Renal cortex interstitium (tissue), 11 donors: ENCODE data around the gene ERMAP. TPM values are rescaled to one million over a fixed set of nuclear protein-coding genes. Genes with fewer than 3 reads are reported as not detected.
"Not testable (repeated sequence)": the region's sequence is repeated elsewhere in the genome, so short reads cannot be mapped to it uniquely, and the experiment has no call there.

Experiments used
- DNase-seq, 11 donors: peaks; one replicate each; pipeline ENCODE4 v3.0.0-alpha.2; 2013; ENCODE audit warnings: low read depth in 9 of 11, low spot score in 4 of 11; ENCODE audit errors: extremely low read depth in 1 of 11
- polyA plus RNA-seq, 3 donors: library from polyadenylated mRNA; unstranded; fragments of 120-200 nt; gene quantifications; one replicate each; pipeline ENCODE4 v1.2.1, GENCODE V29; 2013; ENCODE audit not compliant: insufficient read length in 3 of 3

ERMAP gene
- polyA plus RNA-seq, 3 donors: 19.2 to 22.0 (median 19.2) TPM

DNA sequence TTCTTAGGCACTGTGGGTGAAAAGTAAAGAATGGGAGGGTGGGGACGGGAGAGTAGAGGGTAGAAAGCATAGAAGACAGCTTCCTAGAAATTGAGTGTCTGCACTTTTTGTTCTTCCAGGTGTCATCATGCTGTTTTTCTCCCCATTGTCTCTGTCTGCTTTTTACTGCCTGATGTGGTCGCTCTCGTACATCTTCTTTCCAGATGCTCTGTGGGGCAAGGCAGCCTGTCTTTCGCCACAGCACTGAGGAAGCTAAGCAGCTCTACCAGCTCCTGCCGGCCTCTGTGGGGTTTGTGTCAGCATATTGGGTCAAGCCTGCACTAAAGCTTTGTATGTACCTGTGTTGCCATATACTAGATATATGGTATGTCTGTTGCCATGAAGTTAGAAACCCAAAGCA, 18.9 kb upstream of the ERMAP start:
- no peak for DNase-seq

DNA sequence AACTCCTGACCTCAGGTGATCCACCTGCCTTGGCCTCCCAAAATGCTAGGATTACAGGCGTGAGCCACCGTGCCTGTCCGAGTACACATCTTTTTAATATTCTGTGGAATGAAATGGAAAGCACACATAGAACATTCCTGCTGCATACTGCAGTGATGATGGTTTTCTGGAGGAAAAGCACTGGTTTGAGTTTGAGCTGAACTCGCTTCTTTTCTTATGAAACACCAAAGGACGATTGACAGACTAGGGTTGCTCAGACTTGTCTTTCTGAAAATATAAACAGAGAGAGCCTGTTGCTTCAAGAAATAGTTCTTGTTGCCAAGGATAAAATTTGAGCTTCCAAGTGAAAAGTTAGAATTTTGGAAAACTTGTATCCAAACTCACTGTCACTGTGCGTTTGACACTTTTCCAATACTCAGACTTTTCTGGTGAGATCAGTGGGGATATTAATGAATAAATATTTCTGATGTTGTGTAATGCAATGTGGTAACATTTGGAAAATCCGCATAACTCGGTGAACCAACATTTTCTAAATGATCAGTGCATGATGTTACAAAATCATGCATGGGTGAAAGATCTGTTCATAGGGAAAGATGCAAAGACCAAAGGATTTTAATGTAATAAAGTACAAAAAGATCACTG, 15.0 kb upstream of the ERMAP start:
- DNase-seq: no peak

DNA sequence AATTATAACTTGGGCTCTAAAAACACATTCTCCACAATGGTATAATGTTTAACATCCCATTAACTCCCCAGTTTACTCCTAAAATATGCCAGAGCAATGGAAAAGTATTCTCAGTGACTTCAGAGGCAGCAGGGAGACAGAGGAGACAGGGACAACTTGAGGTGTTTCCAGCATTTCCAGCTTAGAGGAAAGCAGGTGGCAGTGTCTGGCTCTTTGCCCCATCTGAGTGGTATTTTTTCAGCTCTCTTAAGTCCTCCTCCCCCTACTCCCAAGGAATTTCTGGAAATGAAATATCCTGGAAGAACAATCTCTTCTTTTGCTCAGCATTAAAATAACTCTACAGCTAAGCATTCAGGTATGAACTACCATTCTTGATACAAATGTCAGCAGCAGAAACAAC, 10.8 kb upstream of the ERMAP start:
- DNase-seq: no peak

DNA sequence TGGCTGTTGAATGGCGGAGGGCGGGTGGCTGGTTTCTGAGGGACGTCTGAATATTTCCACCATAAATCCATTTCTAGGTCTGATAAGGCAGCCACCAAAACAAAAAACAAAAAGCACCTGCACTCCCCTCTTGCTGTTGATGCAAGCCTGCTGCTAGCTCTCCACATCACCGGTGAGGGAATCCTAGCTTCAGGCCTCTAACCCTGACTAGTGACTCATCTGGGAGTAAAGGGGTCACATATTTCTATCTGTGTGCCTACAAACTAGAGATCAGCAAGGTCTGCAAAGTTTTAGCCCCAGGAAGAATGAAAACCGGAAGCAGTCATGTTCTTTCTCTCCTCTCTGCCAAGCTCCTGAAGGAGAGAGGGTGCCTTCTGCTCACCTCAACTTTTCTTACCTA, 10.3 kb upstream of the ERMAP start:
- no peak for DNase-seq

DNA sequence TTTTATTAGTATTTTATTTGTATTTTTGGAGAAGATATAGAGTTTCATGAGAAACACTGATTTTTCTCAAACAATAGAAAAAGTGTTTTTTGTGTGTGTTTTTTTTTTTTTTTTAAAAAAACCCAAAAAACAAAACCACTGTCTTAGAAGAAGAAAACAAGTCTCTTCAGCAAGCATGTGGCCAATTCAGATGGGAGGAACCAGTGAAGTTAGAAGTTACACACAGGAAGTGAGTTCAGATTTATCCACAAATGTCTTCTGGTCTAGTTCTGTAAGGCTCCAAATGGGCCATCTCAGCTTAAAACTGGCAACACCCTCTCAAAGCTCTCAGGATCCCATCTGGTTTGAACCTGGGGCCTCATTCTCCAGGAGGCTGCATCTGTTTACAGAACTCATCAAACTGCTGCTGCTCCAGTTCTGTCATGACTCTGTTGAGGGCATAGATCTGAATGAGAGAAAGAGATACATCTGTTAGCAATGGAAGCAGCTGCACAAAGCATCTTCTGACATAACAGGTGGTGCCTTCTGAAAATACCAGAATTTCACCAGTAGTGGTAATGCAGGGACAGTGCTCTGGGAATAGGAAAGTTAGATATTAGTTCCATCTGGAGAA, 9.8 kb upstream of the ERMAP start:
- no peak for DNase-seq

DNA sequence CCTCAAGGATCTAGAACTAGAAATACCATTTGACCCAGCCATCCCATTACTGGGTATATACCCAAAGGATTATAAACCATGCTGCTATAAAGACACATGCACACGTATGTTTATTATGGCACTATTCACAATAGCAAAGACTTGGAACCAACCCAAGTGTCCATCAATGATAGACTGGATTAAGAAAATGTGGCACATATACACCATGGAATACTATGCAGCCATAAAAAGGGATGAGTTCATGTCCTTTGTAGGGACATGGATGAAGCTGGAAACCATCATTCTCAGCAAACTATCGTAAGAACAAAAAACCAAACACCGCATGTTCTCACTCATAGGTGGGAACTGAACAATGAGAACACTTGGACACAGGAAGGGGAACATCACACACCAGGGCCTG, 2.1 kb upstream of the ERMAP start:
- not testable (repeated sequence) for DNase-seq

DNA sequence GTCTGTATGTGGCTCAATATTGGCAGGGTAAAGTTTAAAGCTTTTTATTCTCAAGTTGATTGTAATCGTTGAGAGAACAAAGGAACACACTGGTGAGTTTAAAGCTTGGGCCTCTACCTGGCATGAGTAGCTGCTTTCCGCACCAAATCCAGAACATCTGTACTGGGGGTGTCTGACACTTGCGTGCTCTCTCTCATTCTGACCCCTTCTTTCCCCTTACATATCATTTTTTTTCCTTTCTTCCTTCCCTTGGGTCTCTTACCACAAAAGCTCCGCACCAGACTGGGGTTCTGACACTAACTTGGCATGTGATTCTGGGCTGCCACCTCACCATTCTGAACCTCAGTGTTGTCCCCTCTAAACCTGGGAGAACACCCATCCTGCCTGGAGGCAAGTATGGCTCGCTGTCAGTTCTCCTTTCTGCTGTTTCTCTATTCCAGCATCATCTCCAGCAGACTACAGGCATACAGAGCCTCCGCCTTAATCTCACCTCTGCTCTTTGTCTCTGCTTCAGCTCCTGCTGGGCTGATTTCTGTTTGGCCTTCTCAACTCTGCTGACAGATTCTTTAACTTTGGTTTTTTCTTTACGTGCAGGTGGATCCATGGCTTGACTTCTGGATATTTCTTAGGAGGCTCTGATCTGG, 859 bp upstream of the ERMAP start:
- DNase-seq: peak in 3 of 11 donors; percentile 7 to 12 (median 7)

DNA sequence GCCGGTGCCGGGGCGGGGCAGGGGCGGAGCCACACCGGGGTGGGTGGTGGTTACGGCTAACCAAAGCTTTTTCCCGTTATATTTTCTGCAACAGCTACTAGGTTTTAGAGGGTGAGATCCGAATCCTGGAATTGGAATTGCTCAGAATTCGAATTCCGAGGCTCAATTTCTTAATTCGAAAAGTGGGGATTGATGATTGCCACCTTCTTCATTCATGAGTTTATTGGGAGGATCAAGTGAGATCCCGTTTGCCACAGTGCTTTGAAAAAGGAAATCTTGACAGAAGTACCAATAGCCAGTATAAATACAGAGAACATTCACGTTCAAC, 482 bp downstream of the ERMAP start:
- no peak for DNase-seq

DNA sequence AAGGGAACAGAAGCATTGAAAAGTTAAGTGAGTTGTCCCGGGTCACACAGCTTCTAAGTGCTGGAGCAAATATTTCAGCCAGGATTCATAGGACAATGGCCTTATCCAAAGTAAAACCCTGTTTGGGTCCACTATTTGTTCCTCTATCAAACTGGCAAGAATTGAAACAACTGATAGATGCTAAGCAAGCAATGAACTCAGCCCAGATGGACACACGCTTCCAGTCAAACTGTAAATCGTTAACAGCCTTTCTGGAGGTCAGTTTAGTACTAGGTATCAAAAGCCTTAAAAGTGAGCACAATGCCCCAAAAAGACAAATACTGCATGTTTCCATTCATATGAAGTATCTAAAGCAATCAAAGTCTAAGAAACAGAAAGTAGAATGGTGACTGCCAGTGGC, 1.1 kb downstream of the ERMAP start:
- no peak for DNase-seq

DNA sequence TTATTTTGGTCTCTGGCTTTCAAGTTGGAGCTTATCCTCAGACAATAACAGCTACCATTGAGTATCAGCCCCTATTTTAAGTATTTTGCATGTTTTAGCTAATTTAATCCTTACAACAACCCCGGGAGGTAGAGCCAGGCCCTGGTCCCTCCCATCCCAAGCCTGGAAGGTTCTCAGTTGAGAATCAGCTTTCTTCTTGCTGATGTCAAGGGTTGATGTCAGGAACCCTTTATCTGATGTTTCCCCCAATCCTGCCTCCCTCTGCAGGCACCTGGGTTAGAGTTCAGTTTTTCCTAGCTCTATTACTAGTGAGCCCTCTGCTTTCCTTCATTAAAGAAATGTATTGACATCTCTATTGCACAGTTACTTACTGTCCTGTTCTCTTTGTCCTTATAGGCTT, 3.9 kb downstream of the ERMAP start:
- DNase-seq: no peak

DNA sequence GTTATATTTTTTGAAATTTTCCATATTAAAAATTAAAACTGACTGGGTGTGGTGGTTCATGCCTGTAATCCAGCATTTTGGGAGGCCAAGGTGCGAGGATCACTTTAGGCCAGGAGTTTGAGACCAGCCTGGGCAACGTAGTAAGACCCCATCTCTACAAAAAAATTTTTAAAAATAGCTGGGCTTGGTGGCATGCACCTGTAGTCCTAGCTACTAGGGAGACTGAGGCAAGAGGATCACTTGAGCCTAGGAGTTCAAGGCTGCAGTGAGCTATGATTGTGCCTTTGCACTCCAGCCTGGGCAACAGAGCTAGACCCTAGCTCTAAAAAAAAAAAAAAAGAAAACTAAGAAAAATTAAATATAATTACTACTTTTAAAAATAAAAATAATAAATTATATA, 4.8 kb downstream of the ERMAP start:
- no peak for DNase-seq

DNA sequence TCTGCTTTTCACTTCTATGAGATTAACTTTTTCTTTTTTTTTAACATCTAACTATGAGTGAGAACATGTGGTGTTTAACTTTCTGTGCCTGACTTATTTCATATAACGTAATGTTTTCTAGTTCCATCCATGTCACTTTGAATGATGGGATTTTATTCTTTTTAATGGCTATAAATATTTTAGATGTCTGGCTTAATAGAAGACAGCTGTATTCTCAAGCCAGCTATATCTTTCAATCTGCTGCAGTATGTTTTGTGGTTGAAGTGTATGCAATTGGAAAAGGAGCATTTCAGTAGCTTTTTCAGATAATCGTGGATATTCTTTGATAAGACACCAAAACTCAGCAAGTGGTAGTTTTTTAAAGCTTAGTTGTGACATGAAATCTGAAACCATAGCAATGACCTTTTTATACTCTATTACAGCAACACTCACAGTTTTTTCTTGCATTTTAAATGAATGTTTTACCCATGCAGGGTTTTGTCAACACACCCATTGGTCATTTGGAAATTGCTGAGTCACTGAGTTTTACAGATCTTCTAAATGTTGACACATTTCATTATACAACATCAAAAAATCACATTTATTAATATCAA, 6.0 kb downstream of the ERMAP start:
- peak in 3 of 11 donors; percentile 14 to 42 (median 27) for DNase-seq

DNA sequence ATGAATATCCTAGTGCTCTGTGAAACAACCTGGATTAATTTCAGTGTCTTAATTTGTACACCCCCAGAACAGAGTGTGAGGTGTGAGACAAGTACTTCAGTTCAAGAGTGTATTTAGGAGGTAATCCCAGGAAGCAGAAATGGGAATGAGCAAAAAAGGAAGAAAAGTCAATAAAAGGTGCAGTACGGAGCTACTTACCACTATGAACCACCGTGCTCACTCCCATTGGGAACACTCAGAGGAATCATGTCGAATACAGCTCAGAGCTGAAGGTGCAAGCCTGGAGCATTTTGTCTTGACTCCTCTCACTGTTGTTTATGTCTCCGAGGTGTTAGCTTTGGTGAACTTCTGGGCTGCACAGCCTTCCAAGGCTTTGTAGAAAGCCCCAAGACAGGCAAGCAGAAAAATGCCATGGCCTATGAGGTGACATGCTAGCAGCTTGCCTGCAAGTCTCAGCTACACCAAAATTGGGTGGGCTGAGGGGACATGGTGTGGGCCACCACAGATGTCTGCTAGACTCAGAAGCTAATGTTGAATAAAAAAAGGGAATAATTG, 7.6 kb downstream of the ERMAP start:
- DNase-seq: no peak

DNA sequence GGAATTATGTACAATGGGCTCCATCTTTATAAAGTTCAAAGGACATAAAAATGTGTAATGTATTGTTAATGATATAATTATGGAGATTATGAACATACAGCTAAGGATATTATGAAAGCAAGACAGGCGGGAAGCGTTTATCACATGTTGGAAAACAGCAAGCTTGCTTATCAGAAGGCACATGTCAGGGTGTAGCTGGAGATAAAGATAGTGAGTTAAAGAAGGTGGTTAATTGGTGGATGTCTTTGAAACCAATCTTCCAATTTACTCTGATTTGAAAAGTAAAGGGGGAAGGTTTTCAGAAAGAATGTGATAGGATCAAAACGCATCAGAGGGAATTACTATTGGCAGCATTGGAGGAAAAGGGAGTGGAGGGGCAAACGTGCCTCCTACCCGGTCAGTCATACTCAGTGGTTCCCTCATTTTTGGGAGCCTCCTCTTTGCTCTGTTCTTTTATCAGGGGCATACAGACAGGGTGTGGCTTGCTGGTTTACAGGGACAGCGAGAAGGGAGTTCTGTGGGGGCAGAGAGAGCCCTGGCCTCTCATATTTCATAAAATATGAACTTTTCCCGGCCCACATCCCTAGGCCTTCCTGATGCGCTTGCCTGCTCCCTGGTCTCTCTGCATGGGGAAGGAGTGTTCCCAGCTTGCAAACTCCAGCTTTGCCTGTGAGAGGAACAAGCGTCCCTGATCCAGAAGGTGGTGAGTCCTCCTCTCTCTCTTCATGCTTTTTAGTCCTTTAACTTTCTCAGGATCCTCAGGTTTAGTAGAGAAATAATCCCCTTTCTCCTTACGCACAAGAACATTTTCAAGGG, 8.3 kb downstream of the ERMAP start:
- DNase-seq: no peak

DNA sequence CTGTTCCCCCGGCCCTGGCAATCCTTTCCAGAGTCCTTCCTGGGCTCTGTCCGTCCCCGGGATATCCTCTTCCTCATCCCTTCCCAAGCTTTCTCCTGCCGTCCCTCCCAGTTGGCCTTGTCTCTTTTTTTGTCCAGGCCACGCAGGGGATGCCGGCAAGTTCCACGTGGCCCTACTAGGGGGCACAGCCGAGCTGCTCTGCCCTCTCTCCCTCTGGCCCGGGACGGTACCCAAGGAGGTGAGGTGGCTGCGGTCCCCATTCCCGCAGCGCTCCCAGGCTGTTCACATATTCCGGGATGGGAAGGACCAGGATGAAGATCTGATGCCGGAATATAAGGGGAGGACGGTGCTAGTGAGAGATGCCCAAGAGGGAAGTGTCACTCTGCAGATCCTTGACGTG, 13.7 kb downstream of the ERMAP start:
- DNase-seq: no peak

DNA sequence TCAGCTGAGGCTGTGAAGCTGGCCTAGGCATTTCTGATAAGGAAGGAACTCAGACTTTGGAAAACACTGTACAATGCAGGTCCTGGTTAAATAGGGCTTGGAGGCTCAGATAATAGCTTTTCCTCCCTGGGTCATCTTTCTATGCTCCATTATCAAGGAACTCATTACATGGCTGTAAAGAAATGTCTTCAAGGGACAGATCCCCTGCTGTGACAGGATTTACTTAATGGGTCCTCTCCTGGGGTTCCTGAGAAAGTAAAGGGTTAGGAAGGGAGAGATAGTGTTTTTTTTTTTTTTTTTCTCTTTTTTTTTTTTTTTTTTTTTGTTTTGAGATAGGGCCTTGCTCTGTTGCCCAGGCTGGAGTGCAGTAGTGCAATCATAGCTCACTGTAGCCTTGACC, 14.4 kb downstream of the ERMAP start:
- no peak for DNase-seq

DNA sequence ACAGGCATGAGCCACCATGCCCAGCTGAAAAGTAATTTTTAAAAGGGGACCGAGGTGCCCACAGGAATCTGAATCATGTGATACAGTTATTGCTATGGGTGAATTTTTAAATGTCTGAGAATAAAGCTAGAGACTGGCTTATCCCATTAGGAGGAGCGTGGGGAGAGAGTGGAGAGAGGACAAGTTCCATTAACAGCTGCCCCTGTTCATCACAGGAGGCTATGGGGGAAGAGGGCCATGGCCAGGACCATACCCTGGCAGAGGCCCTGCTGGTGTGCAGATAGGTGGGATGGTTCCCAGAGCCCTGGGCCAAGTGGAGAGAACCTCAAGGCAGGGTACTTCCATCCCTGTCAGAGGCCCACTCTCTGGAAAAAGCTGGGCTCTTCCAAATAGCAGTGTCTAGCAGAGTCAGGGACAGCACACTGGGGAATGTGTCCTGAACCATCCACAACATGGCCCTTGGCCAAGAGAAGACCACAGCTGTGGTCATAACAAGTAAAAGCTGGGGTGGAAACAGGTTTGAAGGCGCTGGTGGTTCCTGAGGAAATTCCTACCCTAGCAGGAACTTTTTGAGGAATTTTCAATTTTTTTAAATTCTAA, 15.8 kb downstream of the ERMAP start:
- no peak for DNase-seq

DNA sequence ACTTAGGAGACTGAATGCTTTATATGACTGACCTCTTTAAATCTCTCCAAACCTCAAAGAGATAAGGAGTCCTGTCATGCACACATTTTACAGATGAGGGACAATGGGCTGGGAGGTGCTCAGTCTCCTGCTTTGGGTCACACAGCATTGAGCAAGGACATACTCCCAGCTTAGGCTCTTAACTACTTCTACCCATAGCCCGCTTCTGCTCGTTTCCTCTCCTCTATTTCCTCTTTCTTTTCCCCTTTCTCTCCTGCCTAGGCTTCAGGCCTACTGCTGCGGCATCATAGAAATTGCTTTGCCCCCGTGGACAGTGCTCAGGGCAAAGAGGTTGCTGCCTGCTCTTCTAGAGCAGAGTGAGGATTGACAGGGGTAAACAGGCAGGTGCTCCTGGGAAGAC, 17.1 kb downstream of the ERMAP start:
- no peak for DNase-seq

DNA sequence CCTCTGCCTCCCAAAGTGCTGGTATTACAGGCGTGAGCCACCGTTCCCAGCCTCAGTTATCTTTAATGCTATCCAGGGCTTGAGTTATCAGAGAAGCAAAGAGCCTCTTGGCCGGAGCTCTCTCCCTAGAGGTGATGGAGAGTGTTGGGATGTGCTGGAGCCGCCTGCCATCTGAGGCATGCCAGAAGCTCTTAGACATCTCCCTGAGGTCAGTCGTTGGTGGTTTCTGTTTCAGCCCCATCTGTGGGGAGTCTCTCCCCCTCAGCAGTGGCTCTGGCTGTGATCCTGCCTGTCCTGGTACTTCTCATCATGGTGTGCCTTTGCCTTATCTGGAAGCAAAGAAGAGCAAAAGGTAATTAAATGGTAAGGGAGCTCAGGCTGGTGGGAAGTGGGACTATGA, 17.9 kb downstream of the ERMAP start:
- DNase-seq: no peak
